HEK293 (cell line): Measurements from ENCODE around the gene CD5L.

Experiments
- CTCF ChIP-seq: fragments of 450-650 bp; formaldehyde crosslinking; IDR thresholded peaks from 2 replicates; pipeline ENCODE4 v1.5.1; 2016; ENCODE audit warnings: missing biosample characterization, missing genetic modification characterization
- PRDM10 ChIP-seq: fragments of 450-650 bp; formaldehyde crosslinking; IDR thresholded peaks from 2 replicates; pipeline ENCODE4 v1.5.1; 2016; ENCODE audit warnings: missing biosample characterization, missing genetic modification characterization
- WT1 ChIP-seq: fragments of 450-650 bp; formaldehyde crosslinking; IDR thresholded peaks from 2 replicates; pipeline ENCODE4 v1.5.1; 2016; ENCODE audit warnings: missing biosample characterization, missing genetic modification characterization
- ZBTB7A ChIP-seq: fragments of 450-650 bp; formaldehyde crosslinking; IDR thresholded peaks from 2 replicates; pipeline ENCODE4 v1.5.1; 2016; ENCODE audit warnings: low read depth, missing biosample characterization, missing genetic modification characterization
- ZNF214 ChIP-seq: fragments of 450-650 bp; formaldehyde crosslinking; IDR thresholded peaks from 2 replicates; pipeline ENCODE4 v1.5.1; 2017; ENCODE audit warnings: missing biosample characterization, mild to moderate bottlenecking, missing genetic modification characterization, borderline replicate concordance
- ZNF23 ChIP-seq: fragments of 450-650 bp; formaldehyde crosslinking; IDR thresholded peaks from 2 replicates; pipeline ENCODE4 v1.5.1; 2016; ENCODE audit warnings: missing biosample characterization, missing genetic modification characterization, borderline replicate concordance
- ZNF501 ChIP-seq: fragments of 450-650 bp; formaldehyde crosslinking; IDR thresholded peaks from 2 replicates; pipeline ENCODE4 v1.5.1; 2016; ENCODE audit warnings: missing biosample characterization, missing genetic modification characterization
- ZNF580 ChIP-seq: fragments of 450-650 bp; formaldehyde crosslinking; IDR thresholded peaks from 2 replicates; pipeline ENCODE4 v1.5.1; 2016; ENCODE audit warnings: missing biosample characterization, missing genetic modification characterization
- ZNF639 ChIP-seq: fragments of 450-650 bp; formaldehyde crosslinking; IDR thresholded peaks from 2 replicates; pipeline ENCODE4 v1.5.1; 2016; ENCODE audit warnings: missing biosample characterization, missing genetic modification characterization
- ZNF707 ChIP-seq: fragments of 450-650 bp; formaldehyde crosslinking; IDR thresholded peaks from 2 replicates; pipeline ENCODE4 v1.5.1; 2016; ENCODE audit warnings: missing biosample characterization, missing genetic modification characterization

- no peak for TF ChIP-seq WT1 (tag by site-specific recombination)
- no peak for TF ChIP-seq ZNF23 (tag by site-specific recombination)
- no peak for TF ChIP-seq ZNF639 (tag by site-specific recombination)
- no peak for TF ChIP-seq ZNF501 (tag by site-specific recombination)
- TF ChIP-seq CTCF (tag by site-specific recombination): no peak
- no peak for TF ChIP-seq ZNF707 (tag by site-specific recombination)
- no peak for TF ChIP-seq PRDM10 (tag by site-specific recombination)
- no peak for TF ChIP-seq ZBTB7A
- no peak for TF ChIP-seq ZNF580 (tag by site-specific recombination)
- no peak for TF ChIP-seq ZNF214 (tag by site-specific recombination)
These were observed 21.7 kb downstream of the CD5L start, which contains the start of gene FCRL1 for GRCh38 chr1:157819896-157820295.
